GM18507 (cell line): ENCODE data around the gene AZGP1.

ENCODE experiments used
- DNase-seq: peaks from one replicate; pipeline ENCODE4 v3.0.0; 2011; ENCODE audit warnings: low read depth; ENCODE audit not compliant: insufficient read length; ENCODE audit errors: extremely low spot score
- FAIRE-seq: peaks from 2 replicates; lab custom pipeline; 2011; peaks lifted over from hg19 to GRCh38; lab: Jason Lieb, UNC

AZGP1 gene

DNA sequence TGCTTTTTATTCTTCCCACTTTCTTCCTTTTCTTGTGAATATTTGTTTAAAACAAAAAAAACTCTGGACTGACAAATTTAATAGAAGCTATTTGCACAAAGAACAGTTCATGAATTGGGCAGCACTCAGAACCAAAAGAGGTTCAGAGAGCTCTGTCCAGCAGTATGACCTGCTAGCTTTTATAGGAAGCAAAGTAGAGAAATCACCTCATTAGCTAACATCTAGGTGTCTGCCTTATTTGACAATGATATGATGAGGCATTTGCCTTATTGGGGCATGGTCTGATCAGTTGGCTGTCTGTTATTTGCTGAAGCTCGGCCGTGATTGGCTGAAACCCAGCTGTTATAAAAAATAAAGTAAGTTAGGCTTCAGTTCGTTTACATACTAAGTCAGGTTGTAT is 55.7 kb downstream of the AZGP1 start:
- no peak for FAIRE-seq
- DNase-seq = no peak

GRCh38 chr7:99919814-99920112 is 56.1 kb downstream of the AZGP1 start:
- FAIRE-seq (no peak), DNase-seq (no peak)

- FAIRE-seq = peak; percentile 91
- DNase-seq = peak; percentile 94
These were observed 56.6 kb downstream of the AZGP1 start, which contains the start of gene TRIM4 for GRCh38 chr7:99918959-99919813. Gene TRIM4 (minus strand): TSS chr7:99919530. CDS start chr7:99919401, 129 bp downstream.
